Activated CD8-positive, alpha-beta memory T cell treated with anti-CD3 and anti-CD28 coated beads, Interleukin-2, amount 50 U/mL, for 1 hour (primary cell): ENCODE measurements around the gene FLNA.
A peak's percentile ranks its signal among the peaks of the same experiment; 100 is the strongest.
"Not testable (repeated sequence)": the region's sequence is repeated elsewhere in the genome, so short reads cannot be mapped to it uniquely, and the experiment has no call there.

Experiments
- DNase-seq: peaks from one replicate; pipeline ENCODE4 v3.0.0-alpha.2; 2020; ENCODE audit errors: extremely low read depth

Gene FLNA

GRCh38 chrX:154308108-154308946, 66.1 kb downstream of the FLNA start:
- peak; percentile 47 for DNase-seq

GRCh38 chrX:154307202-154307601, 67.2 kb downstream of the FLNA start:
- no peak for DNase-seq

- no peak for DNase-seq
Observed at GRCh38 chrX:154305541-154306205, 68.8 kb downstream of the FLNA start.

GRCh38 chrX:154304846-154305245, 69.6 kb downstream of the FLNA start:
- DNase-seq = no peak

GRCh38 chrX:154303476-154303875, 71.0 kb downstream of the FLNA start:
- no peak for DNase-seq

GRCh38 chrX:154302998-154303397, 71.4 kb downstream of the FLNA start:
- not testable (repeated sequence) for DNase-seq

GRCh38 chrX:154300816-154301215, 73.6 kb downstream of the FLNA start:
- no peak for DNase-seq
